Activated B cell treated with CpG ODN at 0.5 μM for 24 hours (primary cell): ENCODE data around the gene CNTN4. TPM values are rescaled to one million over a fixed set of nuclear protein-coding genes. Genes with fewer than 3 reads are reported as not detected.

ENCODE experiments used
- ATAC-seq: fragments of 200-7000 bp; cut with Tn5 transposase; one replicate; pipeline ENCODE4 v1.10.0; 2021; ENCODE audit warnings: low read depth, mild to moderate bottlenecking, moderate library complexity
- CTCF ChIA-PET: fragments of 350-600 bp; sonication (Branson Sonifier 250); formaldehyde crosslinking; loops from one replicate; lab custom pipeline; 2021; ENCODE audit warnings: antibody characterized with exemption; lab: Charles Lee
- POLR2A ChIA-PET: fragments of 350-600 bp; sonication (Branson Sonifier 250); formaldehyde crosslinking; loops from one replicate; lab custom pipeline; 2021; ENCODE audit warnings: antibody characterized with exemption; lab: Charles Lee
- DNase-seq: peaks from one replicate; pipeline ENCODE4 v3.0.0; 2022
- H3K27ac Mint-ChIP-seq: one replicate; pipeline ENCODE4 v1.8.0; 2020; ENCODE audit warnings: mixed read lengths
- H3K27me3 Mint-ChIP-seq: one replicate; pipeline ENCODE4 v1.8.0; 2021; ENCODE audit warnings: mixed read lengths
- H3K36me3 Mint-ChIP-seq: one replicate; pipeline ENCODE4 v1.8.0; 2021; ENCODE audit warnings: low read depth, mixed read lengths
- H3K4me1 Mint-ChIP-seq: one replicate; pipeline ENCODE4 v1.8.0; 2021; ENCODE audit warnings: mixed read lengths
- H3K4me3 Mint-ChIP-seq: one replicate; pipeline ENCODE4 v1.8.0; 2020; ENCODE audit warnings: mild to moderate bottlenecking, mixed read lengths
- H3K9me3 Mint-ChIP-seq: one replicate; pipeline ENCODE4 v1.8.0; 2020; ENCODE audit warnings: mixed read lengths
- CTCF ChIP-seq: fragments of 200-600 bp; IDR thresholded peaks from one replicate; pipeline ENCODE4 v1.8.0; 2022; ENCODE audit warnings: antibody characterized with exemption, mild to moderate bottlenecking
- intact Hi-C: fragments of 100-400 bp; cut with micrococcal nuclease; formaldehyde crosslinking; loops from one replicate; pipeline ENCODE4 v1.15.1; 2024
- total RNA-seq: library from RNA; stranded (reverse); gene quantifications from 2 replicates; pipeline ENCODE4 v1.2.3, GENCODE V29; 2022

Gene CNTN4
- total RNA-seq, 1 donor from 2014 or later: not detected

GRCh38 chr3:2303566-2303965 is 204.9 kb downstream of the CNTN4 start:
- Mint-ChIP-seq H3K4me1 (no peaks in the 10 kb centered on the region), H3K9me3 (peaks cover 7% of the 10 kb centered on the region), H3K27me3 (no peaks in the 10 kb centered on the region), H3K36me3 (no peaks in the 10 kb centered on the region), H3K4me3 (no peak overlapping the region), H3K27ac (no peak overlapping the region)
- TF ChIP-seq CTCF: no peak
- POLR2A ChIA-PET: no interaction called here
- ATAC-seq (no peak), DNase-seq (no peak)
- intact Hi-C loops: no loop called here
- CTCF ChIA-PET: no interaction called here

- Mint-ChIP-seq H3K4me3 (no peak overlapping the region), H3K27me3 (no peaks in the 10 kb centered on the region), H3K4me1 (no peaks in the 10 kb centered on the region), H3K9me3 (peaks cover 7% of the 10 kb centered on the region), H3K36me3 (no peaks in the 10 kb centered on the region), H3K27ac (no peak overlapping the region)
- DNase-seq (no peak), ATAC-seq (no peak)
- ChIA-PET CTCF (no interaction called here), POLR2A (no interaction called here)
- intact Hi-C loops: no loop called here
- TF ChIP-seq CTCF: no peak
Observed at GRCh38 chr3:2311022-2311421, 212.4 kb downstream of the CNTN4 start.

- DNase-seq (no peak), ATAC-seq (no peak)
- POLR2A ChIA-PET: no interaction called here
- intact Hi-C loops: no loop called here
- Mint-ChIP-seq H3K4me3 (no peak overlapping the region), H3K4me1 (no peaks in the 10 kb centered on the region), H3K27me3 (no peaks in the 10 kb centered on the region), H3K9me3 (no peaks in the 10 kb centered on the region), H3K36me3 (no peaks in the 10 kb centered on the region), H3K27ac (no peak overlapping the region)
- CTCF ChIA-PET: no interaction called here
- TF ChIP-seq CTCF: no peak
Observed at GRCh38 chr3:2317521-2317920, 218.9 kb downstream of the CNTN4 start.

GRCh38 chr3:2334921-2335320 is 236.3 kb downstream of the CNTN4 start:
- POLR2A ChIA-PET: no interaction called here
- Mint-ChIP-seq H3K27ac (no peak overlapping the region), H3K4me3 (no peak overlapping the region), H3K27me3 (no peaks in the 10 kb centered on the region), H3K4me1 (no peaks in the 10 kb centered on the region), H3K9me3 (no peaks in the 10 kb centered on the region), H3K36me3 (no peaks in the 10 kb centered on the region)
- no peak for ATAC-seq
- TF ChIP-seq CTCF: no peak
- DNase-seq: no peak
- intact Hi-C loops: no loop called here
- CTCF ChIA-PET: no interaction called here

GRCh38 chr3:2343031-2343682 is 244.5 kb downstream of the CNTN4 start:
- H3K4me1 Mint-ChIP-seq: no peaks in the 10 kb centered on the region
- peaks cover 4% of the 10 kb centered on the region for H3K9me3 Mint-ChIP-seq
- ATAC-seq: no peak
- H3K27me3 Mint-ChIP-seq: no peaks in the 10 kb centered on the region
- DNase-seq: no peak
- CTCF ChIA-PET: no interaction called here
- no peaks in the 10 kb centered on the region for H3K36me3 Mint-ChIP-seq
- POLR2A ChIA-PET: no interaction called here
- H3K4me3 Mint-ChIP-seq: no peak overlapping the region
- H3K27ac Mint-ChIP-seq: no peak overlapping the region
- intact Hi-C loops: no loop called here
- TF ChIP-seq CTCF: no peak
